UCSD-AML1 (cell line): Measurements from ENCODE around the gene PBX1.
"Not testable (repeated sequence)": the region's sequence is repeated elsewhere in the genome, so short reads cannot be mapped to it uniquely, and the experiment has no call there.

Experiments used
- DNase-seq: peaks from one replicate; lab custom pipeline; 2025; ENCODE audit not compliant: unreplicated experiment; lab: John Stamatoyannopoulos, UW

PBX1 gene

DNA sequence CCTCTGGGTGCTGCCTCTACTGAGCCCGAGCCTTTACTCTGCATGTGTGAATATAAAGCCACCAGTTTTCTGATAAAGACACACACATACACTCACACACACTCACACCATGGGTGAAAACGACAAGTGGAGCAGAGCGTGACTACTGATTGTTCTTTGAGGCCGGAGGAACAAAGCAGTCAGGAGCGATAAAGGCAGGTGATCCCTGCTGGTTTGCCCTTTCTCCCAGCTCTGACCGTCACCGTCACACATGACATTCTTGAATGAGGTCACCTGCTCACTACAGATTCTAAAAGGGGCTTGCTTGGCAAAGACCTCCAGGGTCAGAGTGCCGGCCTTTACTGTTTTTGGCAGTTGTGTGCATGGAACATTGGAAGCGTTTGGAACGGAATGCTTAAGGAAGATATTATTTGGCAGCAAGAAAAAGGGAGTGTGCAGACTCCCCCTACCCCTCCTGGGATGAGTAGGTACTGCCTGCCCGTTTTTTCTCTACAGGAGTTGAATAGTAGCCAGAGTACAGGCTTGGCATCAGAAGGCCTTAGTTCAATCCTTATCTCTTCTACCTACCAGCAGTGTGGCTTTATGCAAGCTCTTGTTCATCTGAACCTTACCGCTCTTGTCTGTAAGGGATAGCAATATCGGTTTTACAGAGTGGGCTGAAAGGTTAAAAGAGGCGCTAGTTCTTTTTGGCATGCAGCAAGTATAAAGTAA is 79.7 kb downstream of the PBX1 start:
- no peak for DNase-seq

- DNase-seq: no peak
Observed at GRCh38 chr1:164640686-164641352, 81.8 kb downstream of the PBX1 start.

GRCh38 chr1:164641353-164641730 is 82.4 kb downstream of the PBX1 start:
- no peak for DNase-seq

DNA sequence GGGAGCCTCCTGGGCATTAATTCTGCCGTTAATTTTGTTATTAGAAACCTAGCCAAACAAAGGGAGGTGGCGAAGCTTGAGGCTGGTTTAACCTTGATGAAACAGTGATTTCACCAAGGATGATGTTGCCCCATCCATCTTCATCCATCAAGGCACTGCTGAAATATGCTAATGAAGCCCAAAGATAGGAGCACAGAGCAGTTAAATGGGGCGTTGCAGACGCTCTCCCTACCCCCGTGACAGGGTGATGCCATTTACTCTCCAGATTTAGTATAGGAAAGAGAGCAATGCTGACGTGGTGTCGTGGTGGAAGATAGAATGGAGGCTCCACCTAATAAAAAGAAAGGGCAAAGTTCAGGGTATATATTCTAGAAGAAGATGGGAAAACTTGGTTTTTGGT is 84.0 kb downstream of the PBX1 start:
- no peak for DNase-seq

- no peak for DNase-seq
Observed at GRCh38 chr1:164644268-164644667, 85.3 kb downstream of the PBX1 start.

DNA sequence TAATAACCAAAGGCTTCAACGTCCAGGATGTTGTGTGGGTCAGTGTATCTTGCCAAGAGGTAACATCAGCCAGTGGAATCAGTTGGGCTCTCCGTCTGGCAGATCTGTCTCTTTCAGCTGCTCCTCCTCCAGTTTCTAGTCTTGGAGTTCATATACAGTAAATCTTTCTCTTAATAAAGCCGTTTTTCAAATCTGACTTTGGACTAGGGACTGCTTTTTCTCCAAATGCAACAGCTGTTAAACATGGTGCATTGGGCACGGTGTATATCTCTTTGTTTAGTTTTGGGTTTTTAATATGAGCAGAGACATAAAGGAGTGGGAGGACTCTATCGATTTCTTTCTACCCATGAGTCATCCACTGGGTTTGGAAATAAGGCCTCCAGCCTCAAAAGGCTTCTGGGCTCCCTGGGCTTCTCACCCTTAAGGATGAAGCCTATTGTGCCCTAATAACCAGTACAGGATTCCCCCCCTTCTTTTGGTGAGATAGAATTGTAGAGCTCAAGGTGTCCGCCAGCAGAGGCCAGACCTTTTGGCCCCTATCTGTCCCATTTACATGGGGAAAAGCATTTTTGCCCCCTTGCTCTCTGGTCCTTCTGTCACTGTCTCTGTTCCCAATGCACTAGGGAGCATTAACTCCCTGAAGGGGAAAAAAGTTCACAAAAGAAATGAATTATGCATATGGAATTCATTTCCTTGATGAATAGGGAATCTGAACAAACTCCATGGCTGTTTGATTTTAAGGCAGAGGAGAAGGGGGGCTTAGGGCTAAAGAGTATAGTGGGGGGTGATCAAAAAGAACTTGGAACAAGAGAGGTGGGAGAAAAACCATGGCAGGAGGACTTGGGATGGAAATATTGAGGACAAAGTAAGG is 86.0 kb downstream of the PBX1 start:
- no peak for DNase-seq

- no peak for DNase-seq
Observed at GRCh38 chr1:164645921-164646320, 86.9 kb downstream of the PBX1 start.

GRCh38 chr1:164647211-164647610 is 88.2 kb downstream of the PBX1 start:
- no peak for DNase-seq

DNA sequence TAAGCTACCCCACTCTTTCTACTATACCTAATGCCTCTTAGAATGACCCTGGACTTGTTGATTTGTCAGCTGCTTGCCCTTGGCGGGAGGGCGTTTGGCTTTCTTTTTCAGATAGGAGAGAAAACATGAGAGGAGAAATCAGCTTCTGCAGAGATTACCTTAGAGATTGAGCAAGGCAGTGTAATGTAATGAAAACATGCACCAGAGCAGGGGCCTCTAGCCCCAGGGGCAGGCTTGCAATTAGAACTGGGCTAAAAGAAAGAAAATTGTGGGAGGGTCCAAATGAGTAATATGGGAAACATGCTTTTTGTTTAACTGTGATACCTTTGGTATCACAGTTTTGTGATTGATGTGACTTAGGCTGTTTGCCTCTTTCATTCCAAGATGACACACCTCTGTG is 89.7 kb downstream of the PBX1 start:
- DNase-seq: no peak

- no peak for DNase-seq
Observed at GRCh38 chr1:164649146-164649545, 90.2 kb downstream of the PBX1 start.

- no peak for DNase-seq
Observed at GRCh38 chr1:164650531-164650930, 91.5 kb downstream of the PBX1 start.

- DNase-seq: no peak
Observed at GRCh38 chr1:164651351-164651951, 92.5 kb downstream of the PBX1 start.

DNA sequence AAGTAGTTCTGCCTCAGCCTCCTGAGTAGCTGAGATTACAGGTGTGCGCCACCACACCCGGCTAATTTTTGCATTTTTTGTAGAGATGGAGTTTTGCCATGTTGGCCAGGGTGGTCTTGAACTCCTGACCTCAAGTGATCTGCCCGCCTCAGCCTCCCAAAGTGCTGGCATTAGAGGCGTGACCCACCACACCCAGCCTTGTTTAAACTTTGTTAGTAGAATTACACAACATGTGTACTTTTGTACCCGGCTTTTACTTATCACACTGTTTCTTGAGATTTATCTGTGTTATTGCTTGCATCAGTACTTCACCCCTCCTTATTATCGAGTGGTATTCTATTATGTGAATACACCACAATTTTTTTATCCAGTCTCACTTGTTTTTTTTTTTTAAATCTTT is 94.0 kb downstream of the PBX1 start:
- not testable (repeated sequence) for DNase-seq

DNA sequence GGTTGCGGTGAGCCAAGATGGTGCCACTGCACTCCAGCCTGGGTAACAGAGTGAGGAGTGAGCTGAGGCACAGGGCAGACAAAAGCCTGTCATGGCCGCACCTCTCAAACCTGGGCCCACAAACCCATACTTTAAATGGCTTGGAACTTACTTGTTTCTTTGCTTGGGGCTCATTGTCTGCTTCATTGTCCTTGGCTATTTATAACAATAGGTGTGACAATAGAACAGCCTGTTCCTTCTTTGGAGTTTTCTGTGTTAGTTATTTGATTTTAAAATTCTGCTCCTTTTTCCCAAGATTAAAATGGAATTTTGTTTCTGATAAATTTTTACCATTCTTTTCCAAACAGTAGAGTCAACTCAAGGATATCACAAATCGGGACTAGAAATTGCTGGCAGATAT is 94.7 kb downstream of the PBX1 start:
- DNase-seq: no peak

- no peak for DNase-seq
Observed at GRCh38 chr1:164654200-164654599, 95.2 kb downstream of the PBX1 start.

DNA sequence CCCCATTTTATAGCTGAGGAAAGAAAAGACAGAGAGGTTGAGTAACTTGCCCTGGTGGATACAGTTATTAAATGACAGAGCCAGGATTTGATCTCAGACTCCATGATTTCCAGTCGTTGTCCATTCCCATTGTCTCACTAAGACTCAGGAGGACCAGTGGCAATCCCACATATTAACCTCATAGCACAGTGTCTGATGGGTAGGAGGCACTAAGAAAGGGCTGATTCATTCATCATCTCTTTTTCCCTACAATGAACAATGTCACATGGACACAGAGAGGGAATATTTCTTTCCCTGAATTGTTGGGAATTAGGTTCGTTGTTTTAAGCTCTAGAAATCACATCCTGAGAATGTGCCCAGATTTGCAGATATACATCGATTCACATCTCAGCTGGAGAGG is 99.9 kb downstream of the PBX1 start:
- DNase-seq: no peak

DNA sequence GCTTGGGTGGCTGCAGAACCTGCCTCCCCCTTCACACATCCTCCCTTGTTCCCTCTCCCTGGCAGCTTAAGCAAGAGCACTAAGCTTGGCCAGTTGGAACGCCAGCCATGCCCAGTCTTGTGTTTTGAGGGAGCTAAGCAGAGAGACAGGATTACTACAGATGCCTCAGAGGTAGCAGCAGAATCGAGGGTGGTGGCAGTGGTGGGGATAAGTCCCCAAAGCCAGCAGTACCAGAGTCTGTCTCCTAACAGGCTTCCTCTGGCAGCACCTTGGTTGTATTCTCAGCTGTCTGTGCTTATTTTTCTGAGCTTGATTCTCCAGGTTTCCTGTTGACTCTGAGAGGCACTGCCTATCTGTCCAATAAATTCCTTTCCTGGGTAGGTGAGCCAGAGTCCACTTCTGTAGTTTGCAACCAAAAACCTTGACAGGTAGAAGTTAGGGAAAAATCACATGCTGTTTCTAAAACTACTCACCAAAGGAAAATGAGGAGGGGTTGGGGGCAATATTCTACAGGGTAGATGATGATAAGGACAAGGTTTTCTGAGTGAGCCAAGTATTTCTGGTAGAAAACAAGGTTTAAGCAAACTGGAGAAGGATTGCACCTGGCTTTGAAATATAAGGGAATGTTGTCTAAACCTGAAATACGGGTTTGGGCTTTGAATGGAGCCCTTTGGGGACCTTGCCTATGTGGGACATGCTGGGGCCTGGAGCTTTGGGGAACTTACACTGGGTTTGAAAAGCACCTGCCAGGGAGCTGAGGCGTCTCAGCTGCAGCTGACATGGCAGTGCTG is 100.8 kb downstream of the PBX1 start:
- DNase-seq: no peak

DNA sequence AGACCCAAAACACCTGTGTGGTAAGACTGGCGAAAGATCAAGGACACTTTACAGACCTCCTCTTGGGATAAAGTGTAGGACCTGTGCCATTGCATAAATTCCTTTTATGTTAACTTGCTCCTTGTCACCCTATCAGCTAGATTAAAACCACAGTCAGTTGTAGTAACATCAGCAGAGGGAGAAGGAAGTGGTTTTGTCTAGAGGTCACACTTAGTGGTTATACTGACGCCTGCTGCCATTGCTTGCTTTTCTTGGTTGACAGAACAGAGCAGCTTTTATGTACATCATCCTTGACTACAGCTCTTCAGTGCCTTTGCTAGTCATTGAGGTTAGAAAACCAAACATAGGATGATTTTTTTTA is 101.4 kb downstream of the PBX1 start:
- peak; percentile 17 for DNase-seq

GRCh38 chr1:164660775-164661174 is 101.8 kb downstream of the PBX1 start:
- DNase-seq: no peak

DNA sequence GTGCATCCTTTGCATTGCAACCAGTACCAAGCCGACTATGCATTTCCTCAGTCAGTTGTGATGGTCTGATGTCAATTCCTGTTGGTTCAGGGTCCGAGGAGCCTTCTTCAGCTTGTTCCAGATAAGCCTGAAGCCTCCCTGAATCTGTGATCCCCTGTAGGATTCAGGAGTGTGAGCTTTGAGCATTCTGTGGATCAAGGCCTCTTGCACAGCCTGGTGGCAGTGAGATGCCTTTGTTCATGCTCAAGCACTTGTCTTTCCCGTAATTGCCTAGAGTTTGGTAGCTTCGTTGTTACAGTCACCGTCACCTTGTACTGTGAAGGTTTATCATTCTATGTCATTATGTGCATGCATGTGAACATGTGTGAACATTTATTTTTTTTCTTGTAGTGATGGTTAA is 103.5 kb downstream of the PBX1 start:
- no peak for DNase-seq

- DNase-seq: no peak
Observed at GRCh38 chr1:164662955-164663354, 104.0 kb downstream of the PBX1 start.
